Naive thymus-derived CD4-positive, alpha-beta T cell (primary cell): Measurements from ENCODE around the gene ZNF608. TPM values are rescaled to one million over a fixed set of nuclear protein-coding genes. Genes with fewer than 3 reads are reported as not detected.

Experiments
- ATAC-seq: fragments of 150-1000 bp; cut with Tn5 transposase; 2 replicates; pipeline ENCODE4 v1.10.0; 2021; ENCODE audit warnings: mild to moderate bottlenecking, moderate library complexity
- CTCF ChIA-PET: fragments of 350-600 bp; sonication (Branson Sonifier 250); formaldehyde crosslinking; loops from one replicate; lab custom pipeline; 2021; ENCODE audit warnings: antibody characterized with exemption; lab: Charles Lee
- POLR2A ChIA-PET: fragments of 350-600 bp; sonication (Branson Sonifier 250); formaldehyde crosslinking; loops from one replicate; lab custom pipeline; 2021; ENCODE audit warnings: antibody characterized with exemption, inconsistent platforms; lab: Charles Lee
- DNase-seq, 9 donors: peaks; one replicate each; pipeline versions ENCODE4 v3.0.0 to v3.0.0-alpha.2; 2020 to 2022; ENCODE audit warnings: mixed read lengths in 1 of 9
- H3K27ac ChIP-seq: one replicate; pipeline ENCODE4 v1.7.0; 2013; ENCODE audit warnings: mild to moderate bottlenecking, low read depth, low read length, moderate library complexity
- H3K27me3 ChIP-seq, 2 donors: one replicate each; pipeline ENCODE4 v1.7.0; 2013; ENCODE audit warnings: low read length in 2 of 2, mild to moderate bottlenecking in 2 of 2, moderate library complexity in 2 of 2; ENCODE audit not compliant: control insufficient read depth in 2 of 2, insufficient read depth in 2 of 2
- H3K36me3 ChIP-seq, 3 experiments: 1 replicate in 2 of 3; 2 replicates in 1 of 3; pipeline ENCODE4 v1.7.0; 2013; ENCODE audit warnings: low read length in 3 of 3, mild to moderate bottlenecking in 3 of 3, moderate library complexity in 1 of 3; ENCODE audit not compliant: insufficient read depth in 3 of 3, control insufficient read depth in 2 of 3
- H3K4me1 ChIP-seq, 2 donors: one replicate each; pipeline ENCODE4 v1.7.0; 2013; ENCODE audit warnings: low read length in 2 of 2, mild to moderate bottlenecking in 2 of 2, moderate library complexity in 1 of 2; ENCODE audit not compliant: control insufficient read depth in 2 of 2, insufficient read depth in 2 of 2
- H3K4me3 ChIP-seq: 2 replicates; pipeline ENCODE4 v1.7.0; 2013; ENCODE audit warnings: mild to moderate bottlenecking, low read length
- H3K9me3 ChIP-seq, 3 experiments: 1 replicate in 2 of 3; 2 replicates in 1 of 3; pipeline ENCODE4 v1.7.0; 2013; ENCODE audit warnings: low read length in 3 of 3; ENCODE audit not compliant: control insufficient read depth in 2 of 3
- H3K27ac Mint-ChIP-seq, 9 donors: one replicate each; pipeline ENCODE4 v1.8.0; 2020 to 2022; ENCODE audit warnings: mixed read lengths in 9 of 9, mild to moderate bottlenecking in 8 of 9, moderate library complexity in 5 of 9, inconsistent platforms in 2 of 9
- H3K27me3 Mint-ChIP-seq, 5 donors: one replicate each; pipeline ENCODE4 v1.8.0; 2021 to 2022; ENCODE audit warnings: mixed read lengths in 5 of 5, mild to moderate bottlenecking in 1 of 5
- H3K36me3 Mint-ChIP-seq, 5 donors: one replicate each; pipeline ENCODE4 v1.8.0; 2020 to 2022; ENCODE audit warnings: mixed read lengths in 5 of 5, mild to moderate bottlenecking in 3 of 5, inconsistent platforms in 1 of 5
- H3K4me1 Mint-ChIP-seq, 7 donors: one replicate each; pipeline ENCODE4 v1.8.0; 2020 to 2022; ENCODE audit warnings: mixed read lengths in 7 of 7, mild to moderate bottlenecking in 3 of 7, inconsistent platforms in 1 of 7
- H3K4me3 Mint-ChIP-seq, 10 donors: one replicate each; pipeline ENCODE4 v1.8.0; 2020 to 2022; ENCODE audit warnings: mild to moderate bottlenecking in 10 of 10, mixed read lengths in 10 of 10, moderate library complexity in 6 of 10, inconsistent platforms in 2 of 10
- H3K9me3 Mint-ChIP-seq, 11 donors: one replicate each; pipeline ENCODE4 v1.8.0; 2020 to 2022; ENCODE audit warnings: mixed read lengths in 11 of 11, mild to moderate bottlenecking in 4 of 11, inconsistent platforms in 1 of 11, moderate library complexity in 1 of 11
- intact Hi-C, 2 donors: fragments of 100-400 bp; cut with micrococcal nuclease; formaldehyde crosslinking; loops; one replicate each; pipeline ENCODE4 v1.15.1; 2023
- polyA plus RNA-seq, 2 donors: library from polyadenylated mRNA; unstranded; fragments of 300-500 nt; fragmentation: Illumina TruSeq; gene quantifications; one replicate each; pipeline ENCODE4 v1.2.3, GENCODE V29; 2021
- total RNA-seq, 6 experiments: library from RNA in 5 of 6; stranded (reverse) in 5 of 6; gene quantifications; 1 replicate in 5 of 6; 2 replicates in 1 of 6; pipeline ENCODE4 v1.2.3 and lab custom pipeline; 2021 to 2026

Gene ZNF608
- total and polyA plus RNA-seq, 7 experiments from 2014 or later = 0.90 to 1.5 TPM; not detected in 5

- Histone ChIP-seq H3K4me1 (no peaks in the 10 kb centered on the region), H3K27me3 (peaks cover 0 to 10% of the 10 kb centered on the region in 2 donors), H3K4me3 (no peak overlapping the region), H3K27ac (no peak overlapping the region), H3K9me3 (no peaks in the 10 kb centered on the region), H3K36me3 (no peaks in the 10 kb centered on the region)
- Mint-ChIP-seq H3K27me3 (peaks cover 4 to 31% (median 13%) of the 10 kb centered on the region in 5 donors), H3K27ac (no peak overlapping the region), H3K36me3 (no peaks in the 10 kb centered on the region), H3K9me3 (peaks cover 0 to 11% (median 0%) of the 10 kb centered on the region in 11 donors), H3K4me3 (no peak overlapping the region), H3K4me1 (peaks cover 0 to 17% (median 16%) of the 10 kb centered on the region in 7 donors)
- DNase-seq (no peak), ATAC-seq (no peak)
- intact Hi-C loops = loop anchor here in 1 of 2 donors (10.0 kb wide), 1 partner anchor 98 kb away; no protein-coding TSS in a partner anchor
- CTCF ChIA-PET = no interaction called here
- POLR2A ChIA-PET = no interaction called here
Measured at GRCh38 chr5:124742521-124742920, 3.9 kb downstream of the ZNF608 start.

GRCh38 chr5:124741711-124742496, 4.5 kb downstream of the ZNF608 start:
- intact Hi-C loops = loop anchor here in 1 of 2 donors (10.0 kb wide), 1 partner anchor 97 kb away; no protein-coding TSS in a partner anchor
- H3K4me3 ChIP-seq = no peak overlapping the region
- Mint-ChIP-seq H3K27me3 (peaks cover 4 to 25% (median 13%) of the 10 kb centered on the region in 5 donors), H3K9me3 (peaks cover 0 to 8% (median 0%) of the 10 kb centered on the region in 11 donors), H3K4me3 (no peak overlapping the region), H3K36me3 (no peaks in the 10 kb centered on the region), H3K4me1 (peaks cover 0 to 11% (median 10%) of the 10 kb centered on the region in 7 donors), H3K27ac (no peak overlapping the region)
- H3K4me1 ChIP-seq = no peaks in the 10 kb centered on the region
- CTCF ChIA-PET = no interaction called here
- H3K27me3 ChIP-seq = peaks cover 0 to 10% of the 10 kb centered on the region in 2 donors
- POLR2A ChIA-PET = no interaction called here
- no peaks in the 10 kb centered on the region for H3K36me3 ChIP-seq
- ATAC-seq = no peak
- no peaks in the 10 kb centered on the region for H3K9me3 ChIP-seq
- no peak overlapping the region for H3K27ac ChIP-seq
- DNase-seq = no peak

GRCh38 chr5:124740991-124741583, 5.4 kb downstream of the ZNF608 start:
- intact Hi-C loops = loop anchor here in 1 of 2 donors (10.0 kb wide), 1 partner anchor 96 kb away; no protein-coding TSS in a partner anchor
- POLR2A ChIA-PET = no interaction called here

GRCh38 chr5:124740071-124740470, 6.4 kb downstream of the ZNF608 start:
- peaks cover 0 to 5% (median 0%) of the 10 kb centered on the region in 5 donors for H3K36me3 Mint-ChIP-seq

More at GRCh38 chr5:124740991-124741583, 5.4 kb downstream of the ZNF608 start:
- peaks cover 0 to 5% of the 10 kb centered on the region in 2 donors for H3K27me3 ChIP-seq
- DNase-seq (no peak), ATAC-seq (no peak)
- H3K4me3 ChIP-seq = no peak overlapping the region
- CTCF ChIA-PET = no interaction called here
- H3K9me3 ChIP-seq = no peaks in the 10 kb centered on the region
- H3K9me3 Mint-ChIP-seq = peaks cover 0 to 8% (median 0%) of the 10 kb centered on the region in 11 donors
- no peak overlapping the region for H3K27ac ChIP-seq
- no peaks in the 10 kb centered on the region for H3K4me1 ChIP-seq
- H3K27ac Mint-ChIP-seq = no peak overlapping the region
- H3K36me3 Mint-ChIP-seq = no peaks in the 10 kb centered on the region
- H3K4me1 Mint-ChIP-seq = peaks cover 0 to 3% (median 1%) of the 10 kb centered on the region in 7 donors
- H3K36me3 ChIP-seq = no peaks in the 10 kb centered on the region
- H3K4me3 Mint-ChIP-seq = no peak overlapping the region
- peaks cover 7 to 21% (median 17%) of the 10 kb centered on the region in 5 donors for H3K27me3 Mint-ChIP-seq

DNA sequence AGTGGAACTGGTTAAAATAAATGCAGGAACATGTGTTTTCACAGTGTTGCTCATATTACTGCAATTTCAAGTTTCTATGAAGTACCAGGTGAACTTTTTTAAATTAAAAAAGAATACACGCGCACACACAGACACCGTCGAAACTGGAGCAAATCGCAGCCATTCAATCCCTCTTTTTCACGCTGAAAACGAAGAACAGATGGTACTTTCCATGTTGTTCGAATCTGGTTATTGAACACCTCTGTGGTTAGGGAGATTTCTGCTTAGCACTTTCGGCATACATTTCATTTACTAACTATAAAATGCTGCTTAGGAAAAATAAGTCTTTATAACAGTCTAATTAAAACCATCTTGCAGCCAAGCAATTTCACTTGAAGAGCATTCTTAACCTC, 6.8 kb downstream of the ZNF608 start:
- no peak overlapping the region for H3K4me3 ChIP-seq
- H3K4me1 Mint-ChIP-seq = peaks cover 0 to 1% (median 0%) of the 10 kb centered on the region in 7 donors
- H3K4me1 ChIP-seq = no peaks in the 10 kb centered on the region
- H3K27ac ChIP-seq = no peak overlapping the region
- peaks cover 0 to 7% (median 1%) of the 10 kb centered on the region in 11 donors for H3K9me3 Mint-ChIP-seq
- no peak overlapping the region for H3K27ac Mint-ChIP-seq
- no peak for DNase-seq
- H3K9me3 ChIP-seq = no peaks in the 10 kb centered on the region
- peaks cover 21 to 36% (median 23%) of the 10 kb centered on the region in 5 donors for H3K27me3 Mint-ChIP-seq
- intact Hi-C loops = loop anchor here in 1 of 2 donors (10.0 kb wide), 1 partner anchor 95 kb away; no protein-coding TSS in a partner anchor
- CTCF ChIA-PET = no interaction called here
- H3K36me3 Mint-ChIP-seq = peaks cover 0 to 8% (median 0%) of the 10 kb centered on the region in 5 donors
- no peak overlapping the region for H3K4me3 Mint-ChIP-seq
- ATAC-seq = no peak
- H3K27me3 ChIP-seq = no peaks in the 10 kb centered on the region
- no peaks in the 10 kb centered on the region for H3K36me3 ChIP-seq
- POLR2A ChIA-PET = no interaction called here

More at GRCh38 chr5:124740071-124740470, 6.4 kb downstream of the ZNF608 start:
- ChIA-PET POLR2A (no interaction called here), CTCF (no interaction called here)
- Mint-ChIP-seq H3K27ac (no peak overlapping the region), H3K27me3 (peaks cover 16 to 31% (median 19%) of the 10 kb centered on the region in 5 donors), H3K9me3 (peaks cover 0 to 8% (median under 1%) of the 10 kb centered on the region in 11 donors), H3K4me3 (no peak overlapping the region), H3K4me1 (peaks cover 0 to under 1% (median 0%) of the 10 kb centered on the region in 7 donors)
- H3K27ac ChIP-seq = no peak overlapping the region
- no peaks in the 10 kb centered on the region for H3K4me1 ChIP-seq
- no peak for DNase-seq
- no peaks in the 10 kb centered on the region for H3K9me3 ChIP-seq
- no peaks in the 10 kb centered on the region for H3K36me3 ChIP-seq
- no peak overlapping the region for H3K4me3 ChIP-seq
- intact Hi-C loops = loop anchor here in 1 of 2 donors (10.0 kb wide), 1 partner anchor 95 kb away; no protein-coding TSS in a partner anchor
- no peak for ATAC-seq
- H3K27me3 ChIP-seq = peaks cover 0 to under 1% of the 10 kb centered on the region in 2 donors

GRCh38 chr5:124738681-124739633, 7.5 kb downstream of the ZNF608 start:
- POLR2A ChIA-PET = no interaction called here
- Mint-ChIP-seq H3K27me3 (peaks cover 22 to 42% (median 27%) of the 10 kb centered on the region in 5 donors), H3K9me3 (peaks cover 0 to 6% (median 2%) of the 10 kb centered on the region in 11 donors), H3K36me3 (peaks cover 0 to 8% (median 0%) of the 10 kb centered on the region in 5 donors), H3K4me3 (no peak overlapping the region), H3K4me1 (peaks cover 0 to 1% (median 0%) of the 10 kb centered on the region in 7 donors), H3K27ac (no peak overlapping the region)
- H3K4me3 ChIP-seq = no peak overlapping the region
- no peaks in the 10 kb centered on the region for H3K9me3 ChIP-seq
- no peak for DNase-seq
- ATAC-seq = no peak
- no peak overlapping the region for H3K27ac ChIP-seq
- intact Hi-C loops = no loop called here
- H3K36me3 ChIP-seq = no peaks in the 10 kb centered on the region
- CTCF ChIA-PET = no interaction called here
- H3K4me1 ChIP-seq = no peaks in the 10 kb centered on the region
- no peaks in the 10 kb centered on the region for H3K27me3 ChIP-seq
